GM19043 (cell line): ENCODE results near the gene SYNPO2.
A peak's percentile ranks its signal among the peaks of the same experiment; 100 is the strongest.
"Not testable (repeated sequence)": the region's sequence is repeated elsewhere in the genome, so short reads cannot be mapped to it uniquely, and the experiment has no call there.

Source experiments
- ATAC-seq: cut with Tn5 transposase; IDR thresholded peaks from one replicate; pipeline ENCODE4 v1.9.1; 2021; ENCODE audit warnings: low read depth; ENCODE audit not compliant: unreplicated experiment

The SYNPO2 gene

GRCh38 chr4:118972167-118972566 is 83.5 kb downstream of the SYNPO2 start:
- ATAC-seq: no peak

- ATAC-seq: no peak
Observed at GRCh38 chr4:118973295-118973694, 84.6 kb downstream of the SYNPO2 start.

- no peak for ATAC-seq
Observed at GRCh38 chr4:118974758-118975157, 86.1 kb downstream of the SYNPO2 start.

GRCh38 chr4:118975449-118976192 is 87.0 kb downstream of the SYNPO2 start:
- ATAC-seq: no peak

- ATAC-seq: not testable (repeated sequence)
Observed at GRCh38 chr4:118976193-118976560, 87.5 kb downstream of the SYNPO2 start.

- ATAC-seq: not testable (repeated sequence)
Observed at GRCh38 chr4:118977100-118977499, 88.4 kb downstream of the SYNPO2 start.

GRCh38 chr4:118979712-118980111 is 91.1 kb downstream of the SYNPO2 start:
- no peak for ATAC-seq

- no peak for ATAC-seq
Observed at GRCh38 chr4:118981171-118981838, 92.7 kb downstream of the SYNPO2 start.

- ATAC-seq: peak; percentile 90
Observed at GRCh38 chr4:118981839-118982381, 93.3 kb downstream of the SYNPO2 start.

- ATAC-seq: no peak
Observed at GRCh38 chr4:118983293-118983692, 94.6 kb downstream of the SYNPO2 start.

- ATAC-seq: no peak
Observed at GRCh38 chr4:118983831-118984230, 95.2 kb downstream of the SYNPO2 start.

GRCh38 chr4:118985170-118986000 is 96.7 kb downstream of the SYNPO2 start:
- no peak for ATAC-seq

GRCh38 chr4:118987959-118988634 is 99.4 kb downstream of the SYNPO2 start:
- no peak for ATAC-seq

- ATAC-seq: no peak
Observed at GRCh38 chr4:118988635-118988972, 100.0 kb downstream of the SYNPO2 start.

- no peak for ATAC-seq
Observed at GRCh38 chr4:118989098-118990080, 100.7 kb downstream of the SYNPO2 start.

- ATAC-seq: no peak
Observed at GRCh38 chr4:118991686-118992085, 103.0 kb downstream of the SYNPO2 start.

GRCh38 chr4:118992149-118992548 is 103.5 kb downstream of the SYNPO2 start:
- no peak for ATAC-seq

GRCh38 chr4:118993333-118993732 is 104.7 kb downstream of the SYNPO2 start:
- no peak for ATAC-seq

GRCh38 chr4:118994030-118994429 is 105.4 kb downstream of the SYNPO2 start:
- ATAC-seq: no peak
